Fibroblast of the conjunctiva (primary cell): Measurements from ENCODE around the gene MYOCD.

Experiments
- DNase-seq: peaks from one replicate; pipeline ENCODE4 v3.0.0-alpha.2; 2010; ENCODE audit warnings: low read depth

Gene MYOCD

GRCh38 chr17:12756786-12757185 is 91.1 kb downstream of the MYOCD start:
- no peak for DNase-seq

GRCh38 chr17:12759090-12759489 is 93.4 kb downstream of the MYOCD start:
- no peak for DNase-seq

- DNase-seq = peak; percentile 57
Observed at GRCh38 chr17:12765548-12765947, 99.9 kb downstream of the MYOCD start.

GRCh38 chr17:12768255-12768654 is 102.6 kb downstream of the MYOCD start:
- DNase-seq = no peak

GRCh38 chr17:12769981-12770380 is 104.3 kb downstream of the MYOCD start:
- no peak for DNase-seq

GRCh38 chr17:12773153-12773552 is 107.5 kb downstream of the MYOCD start:
- no peak for DNase-seq

- DNase-seq = no peak
Observed at GRCh38 chr17:12789075-12789480, 123.4 kb downstream of the MYOCD start.

- DNase-seq = peak; percentile 17
Observed at GRCh38 chr17:12789481-12790248, 124.0 kb downstream of the MYOCD start, which contains the start of gene ARHGAP44. TSS of gene ARHGAP44 (plus strand) at chr17:12789498. CDS start at chr17:12789839, 341 bp downstream.

GRCh38 chr17:12790249-12791106 is 124.8 kb downstream of the MYOCD start:
- no peak for DNase-seq

GRCh38 chr17:12794919-12795532 is 129.3 kb downstream of the MYOCD start:
- DNase-seq = no peak

- no peak for DNase-seq
Observed at GRCh38 chr17:12800855-12801365, 135.2 kb downstream of the MYOCD start.

- no peak for DNase-seq
Observed at GRCh38 chr17:12806630-12807029, 140.9 kb downstream of the MYOCD start.

GRCh38 chr17:12808723-12809122 is 143.0 kb downstream of the MYOCD start:
- DNase-seq = no peak

GRCh38 chr17:12812877-12813276 is 147.2 kb downstream of the MYOCD start:
- no peak for DNase-seq

GRCh38 chr17:12813664-12814063 is 148.0 kb downstream of the MYOCD start:
- DNase-seq = no peak

GRCh38 chr17:12814718-12815117 is 149.0 kb downstream of the MYOCD start:
- no peak for DNase-seq

- DNase-seq = no peak
Observed at GRCh38 chr17:12815642-12816141, 150.0 kb downstream of the MYOCD start.
